K562 (cell line): ENCODE data around the gene BMF. TPM values are rescaled to one million over a fixed set of nuclear protein-coding genes. Genes with fewer than 3 reads are reported as not detected.

Source experiments
- BRD4 ChIP-seq: fragments of 200-600 bp; sonication (generic); IDR thresholded peaks from 2 replicates; pipeline ENCODE4 v1.6.1; 2017; ENCODE audit warnings: inconsistent platforms
- DMBX1 ChIP-seq: fragments of 250-450 bp; sonication (Bioruptor Pico); IDR thresholded peaks from 2 replicates; pipeline ENCODE4 v1.8.0; 2022; ENCODE audit warnings: inconsistent platforms, mild to moderate bottlenecking, moderate library complexity, borderline replicate concordance
- ERF ChIP-seq: fragments of 450-650 bp; formaldehyde crosslinking; IDR thresholded peaks from 2 replicates; pipeline ENCODE4 v1.4.0; 2020; ENCODE audit warnings: mild to moderate bottlenecking, mixed read lengths
- ETV6 ChIP-seq, 3 experiments: fragments of 150-350 bp in 1 of 3; sonication (generic) in 1 of 3; formaldehyde crosslinking in 1 of 3; IDR thresholded peaks; 2 replicates each; pipeline versions ENCODE4 v1.6.1 to v1.8.0; 2014 to 2022; ENCODE audit warnings: borderline replicate concordance in 2 of 3, low read depth in 2 of 3, antibody characterized with exemption in 1 of 3, low read length in 1 of 3, mild to moderate bottlenecking in 1 of 3, missing genetic modification reagents in 1 of 3
- HMGN3 ChIP-seq: IDR thresholded peaks from 2 replicates; pipeline ENCODE4 v1.6.1; 2011; ENCODE audit warnings: borderline replicate concordance, low read depth, mild to moderate bottlenecking, mixed read lengths, low read length; ENCODE audit not compliant: insufficient read length; ENCODE audit errors: extremely low read depth
- KAT2B ChIP-seq: IDR thresholded peaks from one replicate; pipeline ENCODE4 v1.6.1; 2012; ENCODE audit warnings: low read depth, mild to moderate bottlenecking, control low read depth, inconsistent platforms, low read length, moderate library complexity
- KDM4B ChIP-seq, 2 experiments: fragments of 450-650 bp in 1 of 2; sonication (generic) in 1 of 2; IDR thresholded peaks; 2 replicates each; pipeline ENCODE4 v1.6.1; 2016 to 2017; ENCODE audit warnings: borderline replicate concordance in 2 of 2, antibody characterized with exemption in 1 of 2, low read depth in 1 of 2, mild to moderate bottlenecking in 1 of 2
- MBD2 ChIP-seq: sonication (generic); IDR thresholded peaks from 2 replicates; pipeline ENCODE4 v1.6.1; 2016; ENCODE audit warnings: low read depth, borderline replicate concordance
- MEF2A ChIP-seq: IDR thresholded peaks from 2 replicates; pipeline ENCODE4 v1.6.1; 2011; ENCODE audit warnings: low read depth, mild to moderate bottlenecking, low read length, moderate library complexity; ENCODE audit not compliant: control insufficient read depth
- MTA3 ChIP-seq: fragments of 450-650 bp; formaldehyde crosslinking; IDR thresholded peaks from 2 replicates; pipeline ENCODE4 v1.6.1; 2017; ENCODE audit warnings: mild to moderate bottlenecking, borderline replicate concordance
- NFATC3 ChIP-seq: fragments of 450-650 bp; IDR thresholded peaks from 2 replicates; pipeline ENCODE4 v1.6.1; 2017; ENCODE audit warnings: mild to moderate bottlenecking
- PRMT5 ChIP-seq: sonication (generic); formaldehyde crosslinking; IDR thresholded peaks from 2 replicates; pipeline ENCODE4 v1.5.0; 2020; ENCODE audit warnings: missing genetic modification reagents
- RBM15 ChIP-seq: fragments of 200-400 bp; formaldehyde crosslinking; IDR thresholded peaks from 2 replicates; pipeline ENCODE4 v1.6.1; 2018; ENCODE audit warnings: mild to moderate bottlenecking, low read length, moderate library complexity; ENCODE audit not compliant: insufficient read depth
- TAF1 ChIP-seq: IDR thresholded peaks from 2 replicates; pipeline ENCODE4 v1.6.1; 2011; ENCODE audit warnings: mild to moderate bottlenecking, low read length, moderate library complexity; ENCODE audit not compliant: insufficient read depth, control insufficient read depth, severe bottlenecking; ENCODE audit errors: extremely low read depth
- ZC3H8 ChIP-seq: fragments of 450-650 bp; IDR thresholded peaks from 2 replicates; pipeline ENCODE4 v1.6.1; 2017
- ZNF175 ChIP-seq: fragments of 200-800 bp; sonication (Bioruptor generic); IDR thresholded peaks from 2 replicates; pipeline ENCODE4 v1.6.1; 2016; ENCODE audit warnings: low read depth, mild to moderate bottlenecking, missing genetic modification characterization, missing compliant biosample characterization
- ZNF212 ChIP-seq: fragments of 450-650 bp; formaldehyde crosslinking; IDR thresholded peaks from 2 replicates; pipeline ENCODE4 v1.4.0; 2020; ENCODE audit warnings: mild to moderate bottlenecking
- ZNF583 ChIP-seq: fragments of 250-450 bp; sonication (Bioruptor Pico); IDR thresholded peaks from 2 replicates; pipeline ENCODE4 v1.4.0; 2020
- ZNF695 ChIP-seq: fragments of 450-650 bp; formaldehyde crosslinking; IDR thresholded peaks from 2 replicates; pipeline ENCODE4 v1.4.0; 2020; ENCODE audit warnings: mild to moderate bottlenecking, moderate library complexity
- polyA plus RNA-seq, 8 experiments: library from polyadenylated mRNA; depleted of rRNA in 4 of 8; stranded (reverse) in 5 of 8; unstranded in 3 of 8; fragments of >200 nt; fragmentation: Nextera tagmentation in 2 of 8; fragmentation: Illumina TruSeq in 1 of 8; extraction: Ambion mirVana in 2 of 8; extraction: Trizol in 1 of 8; gene quantifications; 2 replicates each; pipeline versions ENCODE4 v1.2.1 to v1.2.3, GENCODE V29; 2011 to 2014; ENCODE audit warnings: inconsistent platforms in 1 of 8, missing spikeins in 1 of 8
- total RNA-seq, 7 experiments: library from RNA; depleted of rRNA in 6 of 7; stranded (reverse); fragments of >200 nt in 6 of 7; fragmentation: Illumina TruSeq in 2 of 7; extraction: Trizol in 2 of 7; gene quantifications; 2 replicates each; pipeline versions ENCODE4 v1.2.1 to v1.2.3, GENCODE V29; 2011 to 2021; ENCODE audit warnings: low replicate concordance in 1 of 7
- TF ChIP-seq, protein P1 (sequence below): fragments of 450-650 bp; IDR thresholded peaks from 2 replicates; pipeline ENCODE4 v1.6.1; 2017; ENCODE audit warnings: mild to moderate bottlenecking, moderate library complexity
- TF ChIP-seq, protein P2 (sequence below): sonication (generic); formaldehyde crosslinking; IDR thresholded peaks from 2 replicates; pipeline ENCODE4 v1.8.0; 2023; ENCODE audit warnings: mild to moderate bottlenecking, missing genetic modification reagents
- TF ChIP-seq, protein P3 (sequence below): sonication (generic); formaldehyde crosslinking; IDR thresholded peaks from 2 replicates; pipeline ENCODE4 v1.9.0; 2022; ENCODE audit warnings: mild to moderate bottlenecking, missing genetic modification reagents
- TF ChIP-seq, protein P4 (sequence below): sonication (generic); IDR thresholded peaks from 2 replicates; pipeline ENCODE4 v1.6.1; 2016
- TF ChIP-seq, protein P5 (sequence below): fragments of 250-450 bp; sonication (Bioruptor Pico); IDR thresholded peaks from 2 replicates; pipeline ENCODE4 v1.6.1; 2021; ENCODE audit warnings: mild to moderate bottlenecking

Gene BMF
- total and polyA plus RNA-seq, 9 of the 15 experiments (the other 6 are each of a cell fraction or from before 2014, with no cell fraction given): 0.25 to 0.91 (median 0.59) TPM; not detected in 2

DNA sequence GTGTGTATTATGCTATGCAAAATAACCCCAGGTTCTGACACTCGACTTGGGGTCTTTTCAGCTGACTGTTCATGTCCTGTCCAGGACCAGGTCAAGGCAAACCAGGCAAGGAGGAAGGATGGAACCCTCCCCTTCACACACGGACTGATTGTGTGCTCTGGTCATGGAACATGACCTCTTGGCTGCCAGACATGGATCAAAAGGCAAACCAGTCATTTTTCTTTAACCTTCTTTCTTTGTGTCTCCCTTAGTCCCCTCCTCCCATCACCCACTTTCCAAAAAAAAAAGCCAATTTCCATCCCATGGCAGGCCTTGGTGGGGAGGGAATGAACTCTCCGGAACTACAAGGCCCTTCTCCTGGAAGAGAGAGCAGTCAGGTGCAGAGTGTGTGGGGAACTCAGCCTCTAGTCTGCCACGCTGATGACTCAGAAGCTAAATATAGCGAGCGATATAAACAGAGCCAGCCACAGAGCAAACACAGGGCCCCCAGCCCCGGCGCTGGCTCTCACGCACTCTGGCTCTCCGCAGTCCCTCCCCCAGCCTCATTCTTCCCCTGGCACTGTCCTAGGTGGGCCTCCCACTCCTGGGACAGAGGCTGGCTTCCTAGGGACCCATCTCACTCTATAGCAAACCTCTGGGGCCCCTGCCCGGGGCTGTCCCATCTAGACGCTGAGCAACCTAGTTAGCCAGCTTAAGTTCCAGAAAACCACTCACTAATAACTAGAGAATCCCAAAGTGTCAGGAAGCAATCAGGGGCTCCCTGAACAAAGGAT, 10.0 kb downstream of the BMF start (continued):
- TF ChIP-seq ZNF175 (CRISPR knock-in tag) (peak; percentile 76), RBM15 (no peak), ERF (no peak), BRD4 (no peak), KDM4B (IDR thresholded peaks at IDR 0.05; ENCODE audit: borderline replicate concordance in 2 of 2, low read depth in 1 of 2) (no peak), KAT2B (no peak), ZNF212 (CRISPR knock-in tag) (no peak), NFATC3 (no peak), PRMT5 (CRISPR knock-in tag) (no peak), MTA3 (no peak; the same call in 1 of the 2 replicates), ZC3H8 (no peak), MEF2A (peak; percentile 99), HMGN3 (peak; percentile 44), MBD2 (no peak), ZNF695 (CRISPR knock-in tag) (no peak), DMBX1 (CRISPR knock-in tag) (0 out of 2 replicates have a peak, but pooled peaks have one; percentile 57), TAF1 (peak; percentile 65), ZNF583 (CRISPR knock-in tag) (peak; percentile 17; the same call in 1 of the 2 replicates), ETV6 (IDR thresholded peaks at IDR 0.05; ENCODE audit: borderline replicate concordance in 1 of 2, low read depth in 2 of 2, low read length in 1 of 2) (no peak), ETV6 (CRISPR knock-in tag; IDR thresholded peaks at IDR 0.05; ENCODE audit: borderline replicate concordance) (no peak)
- TF ChIP-seq, protein P1, sequence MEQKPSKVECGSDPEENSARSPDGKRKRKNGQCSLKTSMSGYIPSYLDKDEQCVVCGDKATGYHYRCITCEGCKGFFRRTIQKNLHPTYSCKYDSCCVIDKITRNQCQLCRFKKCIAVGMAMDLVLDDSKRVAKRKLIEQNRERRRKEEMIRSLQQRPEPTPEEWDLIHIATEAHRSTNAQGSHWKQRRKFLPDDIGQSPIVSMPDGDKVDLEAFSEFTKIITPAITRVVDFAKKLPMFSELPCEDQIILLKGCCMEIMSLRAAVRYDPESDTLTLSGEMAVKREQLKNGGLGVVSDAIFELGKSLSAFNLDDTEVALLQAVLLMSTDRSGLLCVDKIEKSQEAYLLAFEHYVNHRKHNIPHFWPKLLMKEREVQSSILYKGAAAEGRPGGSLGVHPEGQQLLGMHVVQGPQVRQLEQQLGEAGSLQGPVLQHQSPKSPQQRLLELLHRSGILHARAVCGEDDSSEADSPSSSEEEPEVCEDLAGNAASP: no peak
- TF ChIP-seq, protein P2, sequence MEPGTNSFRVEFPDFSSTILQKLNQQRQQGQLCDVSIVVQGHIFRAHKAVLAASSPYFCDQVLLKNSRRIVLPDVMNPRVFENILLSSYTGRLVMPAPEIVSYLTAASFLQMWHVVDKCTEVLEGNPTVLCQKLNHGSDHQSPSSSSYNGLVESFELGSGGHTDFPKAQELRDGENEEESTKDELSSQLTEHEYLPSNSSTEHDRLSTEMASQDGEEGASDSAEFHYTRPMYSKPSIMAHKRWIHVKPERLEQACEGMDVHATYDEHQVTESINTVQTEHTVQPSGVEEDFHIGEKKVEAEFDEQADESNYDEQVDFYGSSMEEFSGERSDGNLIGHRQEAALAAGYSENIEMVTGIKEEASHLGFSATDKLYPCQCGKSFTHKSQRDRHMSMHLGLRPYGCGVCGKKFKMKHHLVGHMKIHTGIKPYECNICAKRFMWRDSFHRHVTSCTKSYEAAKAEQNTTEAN (CRISPR knock-in tag): no peak
- TF ChIP-seq, protein P3, sequence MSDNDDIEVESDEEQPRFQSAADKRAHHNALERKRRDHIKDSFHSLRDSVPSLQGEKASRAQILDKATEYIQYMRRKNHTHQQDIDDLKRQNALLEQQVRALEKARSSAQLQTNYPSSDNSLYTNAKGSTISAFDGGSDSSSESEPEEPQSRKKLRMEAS (CRISPR knock-in tag): no peak
- TF ChIP-seq, protein P4, sequence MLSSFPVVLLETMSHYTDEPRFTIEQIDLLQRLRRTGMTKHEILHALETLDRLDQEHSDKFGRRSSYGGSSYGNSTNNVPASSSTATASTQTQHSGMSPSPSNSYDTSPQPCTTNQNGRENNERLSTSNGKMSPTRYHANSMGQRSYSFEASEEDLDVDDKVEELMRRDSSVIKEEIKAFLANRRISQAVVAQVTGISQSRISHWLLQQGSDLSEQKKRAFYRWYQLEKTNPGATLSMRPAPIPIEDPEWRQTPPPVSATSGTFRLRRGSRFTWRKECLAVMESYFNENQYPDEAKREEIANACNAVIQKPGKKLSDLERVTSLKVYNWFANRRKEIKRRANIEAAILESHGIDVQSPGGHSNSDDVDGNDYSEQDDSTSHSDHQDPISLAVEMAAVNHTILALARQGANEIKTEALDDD: peak; percentile 74
- TF ChIP-seq, protein P5, sequence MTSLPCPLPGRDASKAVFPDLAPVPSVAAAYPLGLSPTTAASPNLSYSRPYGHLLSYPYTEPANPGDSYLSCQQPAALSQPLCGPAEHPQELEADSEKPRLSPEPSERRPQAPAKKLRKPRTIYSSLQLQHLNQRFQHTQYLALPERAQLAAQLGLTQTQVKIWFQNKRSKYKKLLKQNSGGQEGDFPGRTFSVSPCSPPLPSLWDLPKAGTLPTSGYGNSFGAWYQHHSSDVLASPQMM (CRISPR knock-in tag): no peak
